ENCODE measurements around the gene ELAPOR1.

Gene ELAPOR1

DNA sequence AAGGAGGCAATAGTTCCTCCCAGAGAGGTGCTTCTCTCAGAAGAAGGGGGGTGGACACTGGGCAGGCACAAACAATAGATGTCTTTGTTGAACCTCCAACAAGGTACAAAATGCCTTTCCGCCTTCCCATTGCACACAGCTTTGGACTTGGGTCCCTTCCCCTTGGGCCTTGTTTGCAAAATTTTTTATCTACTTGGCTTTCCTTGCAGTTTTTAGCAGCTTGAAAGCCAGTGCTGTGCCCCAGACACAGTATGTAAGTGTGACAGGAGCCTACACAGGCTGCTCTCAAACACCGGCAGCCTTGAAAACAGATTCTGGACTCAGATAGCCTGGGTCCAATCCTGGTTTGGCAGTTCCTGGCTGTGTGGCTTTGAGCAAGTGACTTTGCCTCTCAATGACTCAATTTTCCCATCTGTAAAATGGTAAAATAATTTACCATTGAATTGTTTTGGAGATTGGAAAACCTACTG lies 43.0 kb downstream of the ELAPOR1 start:
- H3K4me1 ChIP-seq (ENCODE audit: low read length) = peaks cover 5% of the 10 kb centered on the region; the same call in 1 of the 2 replicates
- no peak overlapping the region for H3K27ac ChIP-seq (ENCODE audit: low read length)
- H3F3A ChIP-seq (ENCODE audit: insufficient read depth, low read length) = 0 out of 2 replicates have a peak, but pooled peaks cover 3% of the 10 kb centered on the region
- no peaks in the 10 kb centered on the region for H3K9me3 ChIP-seq (replicated peaks; ENCODE audit: insufficient read depth, low read length)
- H3K79me2 ChIP-seq (ENCODE audit: low read length) = no peaks in the 10 kb centered on the region
- no peaks in the 10 kb centered on the region for H4K20me1 ChIP-seq (ENCODE audit: insufficient read depth, low read length)
- H2AFZ ChIP-seq (ENCODE audit: low read length) = no peak overlapping the region
- no peaks in the 10 kb centered on the region for H3K27me3 ChIP-seq (replicated peaks; ENCODE audit: insufficient read depth, low read length)
- no peak overlapping the region for H3K4me2 ChIP-seq (ENCODE audit: low read depth, low read length)
- no peak for TF ChIP-seq EZH2 (optimal IDR thresholded peaks at IDR 0.05; ENCODE audit: low read depth, low read length)
- TF ChIP-seq EZH2phosphoT487 (IDR thresholded peaks at IDR 0.05; ENCODE audit: low read length) = no peak
- H3K9me2 ChIP-seq (replicated peaks; ENCODE audit: insufficient read depth, low read length) = no peaks in the 10 kb centered on the region
- H3K9ac ChIP-seq (ENCODE audit: low read length) = no peak overlapping the region
- no peak overlapping the region for H3K4me3 ChIP-seq (ENCODE audit: low read length)
- no peaks in the 10 kb centered on the region for H3K36me3 ChIP-seq (replicated peaks; ENCODE audit: insufficient read depth, low read length)
- no peak for DNase-seq

DNA sequence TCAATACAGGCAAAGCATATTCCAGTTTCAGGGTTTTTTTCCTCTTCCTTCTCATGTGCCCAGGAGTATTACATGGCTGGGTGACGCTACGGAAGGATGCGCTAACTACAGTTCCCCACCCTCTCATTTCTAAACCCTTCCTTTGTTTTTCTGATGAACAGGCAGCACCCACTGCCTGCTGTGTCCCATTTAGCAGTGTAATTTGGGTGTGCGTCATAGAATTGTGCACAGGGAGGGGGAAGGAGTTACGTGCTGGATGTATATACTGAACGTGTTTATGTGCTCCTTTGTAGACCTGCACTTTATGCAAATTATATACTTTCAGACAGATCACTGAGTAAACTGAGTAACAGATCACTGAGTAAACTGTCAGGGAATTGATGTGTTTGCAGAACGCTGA lies 44.5 kb downstream of the ELAPOR1 start:
- H3K9me2 ChIP-seq (replicated peaks; ENCODE audit: insufficient read depth, low read length) = no peaks in the 10 kb centered on the region
- H3K9me3 ChIP-seq (replicated peaks; ENCODE audit: insufficient read depth, low read length) = no peaks in the 10 kb centered on the region
- peaks cover 13% of the 10 kb centered on the region for H3F3A ChIP-seq (ENCODE audit: insufficient read depth, low read length)
- H3K27me3 ChIP-seq (replicated peaks; ENCODE audit: insufficient read depth, low read length) = no peaks in the 10 kb centered on the region
- H3K27ac ChIP-seq (ENCODE audit: low read length) = no peak overlapping the region
- H3K79me2 ChIP-seq (ENCODE audit: low read length) = no peaks in the 10 kb centered on the region
- H3K4me2 ChIP-seq (ENCODE audit: low read depth, low read length) = no peak overlapping the region
- H3K9ac ChIP-seq (ENCODE audit: low read length) = no peak overlapping the region
- no peaks in the 10 kb centered on the region for H3K36me3 ChIP-seq (replicated peaks; ENCODE audit: insufficient read depth, low read length)
- no peak overlapping the region for H3K4me3 ChIP-seq (ENCODE audit: low read length)
- H4K20me1 ChIP-seq (ENCODE audit: insufficient read depth, low read length) = no peaks in the 10 kb centered on the region
- H3K4me1 ChIP-seq (ENCODE audit: low read length) = peaks cover 15% of the 10 kb centered on the region; the same call in 1 of the 2 replicates
- no peak for DNase-seq
- H2AFZ ChIP-seq (ENCODE audit: low read length) = no peak overlapping the region
- TF ChIP-seq EZH2phosphoT487 (IDR thresholded peaks at IDR 0.05; ENCODE audit: low read length) = no peak
- no peak for TF ChIP-seq EZH2 (optimal IDR thresholded peaks at IDR 0.05; ENCODE audit: low read depth, low read length)
- TF ChIP-seq, protein P1, sequence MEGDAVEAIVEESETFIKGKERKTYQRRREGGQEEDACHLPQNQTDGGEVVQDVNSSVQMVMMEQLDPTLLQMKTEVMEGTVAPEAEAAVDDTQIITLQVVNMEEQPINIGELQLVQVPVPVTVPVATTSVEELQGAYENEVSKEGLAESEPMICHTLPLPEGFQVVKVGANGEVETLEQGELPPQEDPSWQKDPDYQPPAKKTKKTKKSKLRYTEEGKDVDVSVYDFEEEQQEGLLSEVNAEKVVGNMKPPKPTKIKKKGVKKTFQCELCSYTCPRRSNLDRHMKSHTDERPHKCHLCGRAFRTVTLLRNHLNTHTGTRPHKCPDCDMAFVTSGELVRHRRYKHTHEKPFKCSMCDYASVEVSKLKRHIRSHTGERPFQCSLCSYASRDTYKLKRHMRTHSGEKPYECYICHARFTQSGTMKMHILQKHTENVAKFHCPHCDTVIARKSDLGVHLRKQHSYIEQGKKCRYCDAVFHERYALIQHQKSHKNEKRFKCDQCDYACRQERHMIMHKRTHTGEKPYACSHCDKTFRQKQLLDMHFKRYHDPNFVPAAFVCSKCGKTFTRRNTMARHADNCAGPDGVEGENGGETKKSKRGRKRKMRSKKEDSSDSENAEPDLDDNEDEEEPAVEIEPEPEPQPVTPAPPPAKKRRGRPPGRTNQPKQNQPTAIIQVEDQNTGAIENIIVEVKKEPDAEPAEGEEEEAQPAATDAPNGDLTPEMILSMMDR (IDR thresholded peaks at IDR 0.05; ENCODE audit: low read length) = no peak

DNA sequence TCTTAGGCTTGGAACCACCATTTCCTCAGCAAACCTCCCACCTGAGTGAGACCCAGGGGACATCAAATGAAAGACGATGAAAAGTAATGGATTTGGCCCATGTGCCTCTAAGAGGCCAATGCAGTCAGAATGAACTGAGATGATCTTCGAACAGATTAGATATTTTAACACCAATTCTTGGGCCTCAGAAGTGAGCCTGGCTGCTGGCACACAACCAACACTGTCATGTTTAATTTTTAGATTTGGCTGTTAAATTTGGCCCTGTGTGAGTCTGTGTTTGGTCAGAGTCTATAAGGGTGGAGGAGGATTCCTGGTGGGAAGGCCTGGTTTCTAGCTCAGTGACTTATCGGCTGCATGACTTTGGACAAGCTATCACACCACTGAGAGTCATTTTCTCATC lies 45.4 kb downstream of the ELAPOR1 start:
- no peak overlapping the region for H2AFZ ChIP-seq (ENCODE audit: low read length)
- DNase-seq = no peak
- H3F3A ChIP-seq (ENCODE audit: insufficient read depth, low read length) = peaks cover 13% of the 10 kb centered on the region
- H3K4me1 ChIP-seq (ENCODE audit: low read length) = peaks cover 15% of the 10 kb centered on the region; the same call in 1 of the 2 replicates
- TF ChIP-seq, protein P1 (IDR thresholded peaks at IDR 0.05; ENCODE audit: low read length) = no peak
- no peak for TF ChIP-seq EZH2phosphoT487 (IDR thresholded peaks at IDR 0.05; ENCODE audit: low read length)
- no peak for TF ChIP-seq EZH2 (optimal IDR thresholded peaks at IDR 0.05; ENCODE audit: low read depth, low read length)
- no peaks in the 10 kb centered on the region for H4K20me1 ChIP-seq (ENCODE audit: insufficient read depth, low read length)
- no peaks in the 10 kb centered on the region for H3K79me2 ChIP-seq (ENCODE audit: low read length)
- H3K27ac ChIP-seq (ENCODE audit: low read length) = no peak overlapping the region
- H3K9ac ChIP-seq (ENCODE audit: low read length) = no peak overlapping the region
- no peaks in the 10 kb centered on the region for H3K36me3 ChIP-seq (replicated peaks; ENCODE audit: insufficient read depth, low read length)
- H3K4me3 ChIP-seq (ENCODE audit: low read length) = no peak overlapping the region
- H3K4me2 ChIP-seq (ENCODE audit: low read depth, low read length) = no peak overlapping the region
- no peaks in the 10 kb centered on the region for H3K27me3 ChIP-seq (replicated peaks; ENCODE audit: insufficient read depth, low read length)
- H3K9me2 ChIP-seq (replicated peaks; ENCODE audit: insufficient read depth, low read length) = no peaks in the 10 kb centered on the region
- no peaks in the 10 kb centered on the region for H3K9me3 ChIP-seq (replicated peaks; ENCODE audit: insufficient read depth, low read length)

DNA sequence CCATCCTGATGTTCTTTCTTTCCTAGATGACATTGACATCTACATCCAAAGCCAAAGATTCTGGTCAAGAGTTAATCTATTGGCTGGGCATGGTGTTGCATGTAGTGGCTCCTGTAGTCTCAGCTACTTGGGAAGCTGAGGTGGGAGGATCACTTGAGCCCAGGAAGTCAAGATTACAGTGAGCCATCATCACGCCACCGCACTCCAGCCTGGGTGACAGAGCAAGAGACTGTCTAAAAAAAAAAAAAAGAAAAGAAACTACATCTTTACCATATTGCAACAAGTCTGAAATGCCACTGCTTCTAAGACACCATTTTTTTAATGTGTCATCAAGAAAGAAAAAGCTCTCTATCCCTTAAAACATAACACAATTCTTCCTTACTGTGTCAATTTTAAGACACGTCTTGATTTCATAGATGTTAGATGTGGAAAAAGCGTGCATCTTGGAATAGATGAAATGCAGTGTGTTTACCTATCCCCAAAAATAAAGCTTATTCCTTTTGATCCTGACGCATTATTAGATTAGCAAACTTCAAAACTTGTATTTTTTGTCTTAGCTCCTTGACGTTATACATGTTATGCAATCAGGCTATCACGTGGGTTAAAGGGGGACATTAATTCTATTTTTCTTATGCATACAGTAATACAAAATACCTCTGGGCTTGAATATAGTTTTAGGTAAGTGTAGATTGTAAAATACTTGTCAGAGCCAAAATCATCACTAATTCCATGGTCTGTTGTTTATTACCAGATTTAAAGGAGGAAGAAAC lies 46.3 kb downstream of the ELAPOR1 start:
- peaks cover 13% of the 10 kb centered on the region for H3F3A ChIP-seq (ENCODE audit: insufficient read depth, low read length)
- H3K9ac ChIP-seq (ENCODE audit: low read length) = no peak overlapping the region
- H3K79me2 ChIP-seq (ENCODE audit: low read length) = no peaks in the 10 kb centered on the region
- H3K9me3 ChIP-seq (replicated peaks; ENCODE audit: insufficient read depth, low read length) = no peaks in the 10 kb centered on the region
- H3K36me3 ChIP-seq (replicated peaks; ENCODE audit: insufficient read depth, low read length) = no peaks in the 10 kb centered on the region
- H3K4me2 ChIP-seq (ENCODE audit: low read depth, low read length) = no peak overlapping the region
- peaks cover 15% of the 10 kb centered on the region; the same call in 1 of the 2 replicates for H3K4me1 ChIP-seq (ENCODE audit: low read length)
- no peak for DNase-seq
- no peaks in the 10 kb centered on the region for H3K9me2 ChIP-seq (replicated peaks; ENCODE audit: insufficient read depth, low read length)
- H4K20me1 ChIP-seq (ENCODE audit: insufficient read depth, low read length) = no peaks in the 10 kb centered on the region
- H2AFZ ChIP-seq (ENCODE audit: low read length) = no peak overlapping the region
- no peak overlapping the region for H3K4me3 ChIP-seq (ENCODE audit: low read length)
- no peaks in the 10 kb centered on the region for H3K27me3 ChIP-seq (replicated peaks; ENCODE audit: insufficient read depth, low read length)
- TF ChIP-seq EZH2 (optimal IDR thresholded peaks at IDR 0.05; ENCODE audit: low read depth, low read length) = no peak
- no peak for TF ChIP-seq EZH2phosphoT487 (IDR thresholded peaks at IDR 0.05; ENCODE audit: low read length)
- TF ChIP-seq, protein P1 (IDR thresholded peaks at IDR 0.05; ENCODE audit: low read length) = no peak
- no peak overlapping the region for H3K27ac ChIP-seq (ENCODE audit: low read length)
